Aorta (tissue), 5 donors: Measurements from ENCODE around the gene KRT9. TPM values are rescaled to one million over a fixed set of nuclear protein-coding genes. Genes with fewer than 3 reads are reported as not detected.
"Not testable (repeated sequence)": the region's sequence is repeated elsewhere in the genome, so short reads cannot be mapped to it uniquely, and the experiment has no call there.

Source experiments
- ATAC-seq: fragments of 200-7000 bp; cut with Tn5 transposase; one replicate; pipeline ENCODE4 v1.9.1; 2022; ENCODE audit warnings: moderate library complexity; ENCODE audit not compliant: low FRiP score
- DNase-seq, 2 donors: peaks; one replicate each; pipeline ENCODE4 v3.0.0-alpha.2; 2020
- H3K27ac ChIP-seq, 2 donors: one replicate each; pipeline ENCODE4 v1.5.1; 2013; ENCODE audit warnings: low read length in 2 of 2, mild to moderate bottlenecking in 2 of 2, moderate library complexity in 2 of 2, control low read depth in 1 of 2, inconsistent platforms in 1 of 2, low read depth in 1 of 2
- H3K27me3 ChIP-seq, 2 donors: one replicate each; pipeline ENCODE4 v1.6.1; 2013; ENCODE audit warnings: control low read depth in 1 of 2, low read length in 1 of 2, mild to moderate bottlenecking in 1 of 2, moderate library complexity in 1 of 2; ENCODE audit not compliant: insufficient read depth in 2 of 2, control insufficient read depth in 1 of 2
- H3K36me3 ChIP-seq, 2 donors: one replicate each; pipeline ENCODE4 v1.6.1; 2013; ENCODE audit warnings: control low read depth in 1 of 2, low read length in 1 of 2, mild to moderate bottlenecking in 1 of 2; ENCODE audit not compliant: insufficient read depth in 2 of 2, control insufficient read depth in 1 of 2
- H3K4me1 ChIP-seq, 2 donors: one replicate each; pipeline ENCODE4 v1.6.1; 2013; ENCODE audit warnings: low read length in 2 of 2, control low read depth in 1 of 2, mild to moderate bottlenecking in 1 of 2, moderate library complexity in 1 of 2; ENCODE audit not compliant: insufficient read depth in 2 of 2, control insufficient read depth in 1 of 2
- H3K4me3 ChIP-seq, 2 donors: one replicate each; pipeline ENCODE4 v1.5.1; 2013; ENCODE audit warnings: low read length in 2 of 2, control low read depth in 1 of 2, mild to moderate bottlenecking in 1 of 2
- H3K9me3 ChIP-seq: one replicate; pipeline ENCODE4 v1.6.1; 2013; ENCODE audit warnings: mild to moderate bottlenecking, low read length; ENCODE audit not compliant: control insufficient read depth
- WGBS, 2 donors: extraction: QIAGEN DNeasy Blood & Tissue Kit; methylation state at CpG; one replicate each; pipeline ENCODE4 v1.1.7; 2013; 5-methylcytosine and 5-hydroxymethylcytosine counted together
- intact Hi-C, 2 donors: fragments of 100-400 bp; cut with DNase I; formaldehyde crosslinking; loops; one replicate each; pipeline versions ENCODE4 v1.14.2 to v1.15.0; 2022
- polyA plus RNA-seq, 2 donors: library from polyadenylated mRNA; stranded (reverse); fragments of 200-250 nt; gene quantifications; one replicate each; pipeline ENCODE4 v1.2.3, GENCODE V29; 2013
- total RNA-seq, 2 donors: library from RNA; stranded (reverse); fragmentation: NEBNext Ultra II Directional; extraction: Animal tissue kit (Norgen Biotek cat#: 25700); gene quantifications; one replicate each; pipeline ENCODE4 v1.2.1, GENCODE V29; 2021
- donor health status: healthy with polysubstance abuse.
- donor health status: Bipolar disorder and iron deficiency.
- donor health status: DM: no; HTN: no; CAD: no.
- donor health status: DM: no; HTN: no; CAD: no.
- donor health status: DM: yes; HTN: yes; CAD: no.

KRT9 gene
- total and polyA plus RNA-seq, 4 donors = 0.18 TPM; not detected in 3

DNA sequence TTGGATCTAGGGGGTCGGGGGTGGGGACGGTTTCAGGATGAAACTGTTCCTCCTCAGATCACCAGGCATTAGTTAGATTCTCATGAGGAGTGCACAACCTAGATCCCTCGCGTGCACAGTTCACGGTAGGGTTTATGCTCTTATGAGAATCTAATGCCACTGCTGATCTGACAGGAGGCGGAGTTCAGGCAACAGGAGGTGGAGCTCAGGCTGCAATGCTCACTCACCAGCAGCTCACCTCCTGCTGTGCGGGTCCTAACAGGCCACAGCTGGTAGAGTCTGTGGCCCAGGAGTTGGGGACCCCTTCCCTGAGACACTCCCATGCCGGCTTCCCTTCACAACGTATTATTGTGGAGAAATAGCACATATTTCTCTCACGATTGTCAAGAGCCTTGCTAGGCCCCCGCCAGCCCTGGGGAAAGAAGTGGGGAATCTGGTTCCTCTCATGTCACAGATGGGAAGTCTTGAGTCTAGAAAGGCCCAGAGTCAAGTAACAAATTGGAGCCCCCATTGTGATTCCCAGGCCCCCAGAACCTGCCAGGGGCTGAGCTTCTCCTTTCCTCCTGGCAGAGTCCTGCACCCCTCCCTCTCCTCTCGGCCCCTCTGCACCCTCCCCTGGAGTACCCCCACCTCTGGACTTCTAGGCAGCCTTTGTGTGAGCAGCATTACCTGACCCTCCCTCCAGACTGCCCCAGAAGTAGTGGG lies 20.9 kb upstream of the KRT9 start:
- DNase-seq (peak in 1 of 2 donors; percentile 53), ATAC-seq (no peak)
- WGBS, 2 donors = 90 to 92% methylated on average over 12 of the region's 12 CpGs
- Histone ChIP-seq H3K27ac (no peak overlapping the region), H3K36me3 (no peaks in the 10 kb centered on the region), H3K4me1 (peaks cover 0 to 5% of the 10 kb centered on the region in 2 donors), H3K9me3 (no peaks in the 10 kb centered on the region), H3K4me3 (no peak overlapping the region), H3K27me3 (no peaks in the 10 kb centered on the region)
- intact Hi-C loops = no loop called here

DNA sequence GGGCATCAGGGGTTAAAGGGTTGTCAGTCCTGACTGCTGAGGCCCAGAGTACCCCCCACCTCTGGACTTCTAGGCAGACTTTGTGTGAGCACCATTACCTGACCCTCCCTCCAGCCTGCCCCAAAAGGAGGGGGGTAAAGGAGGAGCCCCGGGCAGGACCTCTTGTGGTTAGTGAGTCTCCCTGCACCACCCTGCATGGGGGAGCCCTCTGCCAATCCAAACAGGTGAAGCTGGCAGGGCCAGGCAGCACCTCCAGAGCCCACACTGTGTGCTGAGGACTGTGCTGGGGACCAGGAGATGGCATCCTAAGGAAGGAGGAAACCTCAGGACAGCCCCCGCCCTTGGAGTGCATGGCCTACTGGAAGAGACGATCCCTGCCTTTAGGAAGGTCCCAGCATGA lies 17.4 kb upstream of the KRT9 start:
- WGBS, 2 donors = 49 to 55% methylated on average over 3 of the region's 3 CpGs

DNA sequence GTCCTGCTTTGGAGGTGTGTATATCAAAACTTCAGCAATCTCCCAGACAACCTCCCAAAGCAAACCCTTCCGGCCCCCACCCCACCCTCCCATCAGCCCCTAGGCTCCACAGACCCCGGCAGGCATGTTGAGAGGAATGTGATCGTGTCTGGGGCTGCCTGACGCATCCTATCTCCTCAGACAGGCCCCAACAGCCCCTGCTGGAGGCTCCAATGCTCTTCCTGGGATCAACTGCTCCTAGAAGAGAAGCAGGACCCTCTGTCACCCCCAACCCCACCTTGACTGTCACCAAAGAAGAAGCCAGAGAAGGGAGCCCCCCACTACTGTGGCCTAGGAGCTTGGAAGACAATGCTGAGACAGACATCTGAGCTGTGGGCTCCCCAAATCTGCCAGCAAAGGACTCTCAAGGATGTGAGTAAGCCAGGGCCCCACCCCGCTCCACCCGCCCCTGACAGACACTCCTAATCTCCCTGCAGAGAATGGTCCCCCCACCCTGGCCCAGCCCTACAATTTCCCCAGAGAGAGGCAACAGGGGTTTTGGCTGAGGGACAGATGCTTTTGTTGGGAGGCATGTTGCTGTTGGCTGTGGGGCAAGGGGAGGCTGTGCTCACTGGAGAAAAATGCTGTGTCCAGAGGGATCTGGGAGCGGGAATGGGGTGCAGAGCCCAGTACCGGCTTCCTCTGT lies 16.4 kb upstream of the KRT9 start:
- WGBS, 2 donors = 23 to 28% methylated on average over 6 to 8 of the region's 8 CpGs
- Histone ChIP-seq H3K27me3 (no peaks in the 10 kb centered on the region), H3K9me3 (no peaks in the 10 kb centered on the region), H3K36me3 (no peaks in the 10 kb centered on the region), H3K4me1 (peaks cover 0 to 5% of the 10 kb centered on the region in 2 donors), H3K4me3 (no peak overlapping the region), H3K27ac (no peak overlapping the region)
- intact Hi-C loops = no loop called here
- DNase-seq (peak in 1 of 2 donors; percentile 66), ATAC-seq (peak; percentile 61)

More for the DNA sequence above, 17.4 kb upstream of the KRT9 start:
- Histone ChIP-seq H3K36me3 (no peaks in the 10 kb centered on the region), H3K4me3 (no peak overlapping the region), H3K27me3 (no peaks in the 10 kb centered on the region), H3K4me1 (peaks cover 0 to 5% of the 10 kb centered on the region in 2 donors), H3K9me3 (no peaks in the 10 kb centered on the region), H3K27ac (no peak overlapping the region)
- ATAC-seq (no peak), DNase-seq (peak in 1 of 2 donors; percentile 53)
- intact Hi-C loops = no loop called here

DNA sequence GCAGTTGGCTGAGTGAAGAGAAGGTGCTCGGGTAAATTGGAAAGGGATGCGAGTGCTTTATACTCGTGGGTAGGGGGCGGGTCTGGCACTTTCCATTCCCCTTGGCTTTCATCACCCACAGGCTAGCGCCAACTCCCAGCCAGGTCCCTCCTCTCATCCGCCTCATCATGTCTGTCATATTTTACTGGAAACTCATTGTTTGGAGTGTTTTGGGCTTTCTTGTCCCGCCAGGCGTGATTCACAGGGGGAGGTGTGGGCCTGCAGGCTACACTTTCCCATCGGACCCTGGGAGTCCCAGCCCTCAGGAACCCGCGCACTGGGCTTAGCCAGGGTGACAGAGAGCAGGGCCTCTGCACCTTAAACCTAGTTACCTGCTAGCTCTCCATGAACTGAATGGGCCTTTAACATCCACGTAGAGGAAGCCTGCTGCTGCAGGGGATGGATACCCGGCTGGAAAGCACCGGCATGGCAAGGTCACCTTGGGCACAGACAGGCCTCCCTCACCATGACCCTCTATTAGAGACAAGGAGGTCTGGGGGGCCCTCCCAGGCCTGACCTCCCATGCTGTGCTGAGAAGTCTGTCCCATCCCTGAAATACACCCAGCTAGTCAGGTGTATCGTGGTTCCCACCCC lies 15.1 kb upstream of the KRT9 start, which contains the start of gene KRT14:
Gene KRT14, minus strand, starts transcription at position 33 of the 633 bp plus-strand sequence. CDS start 61 bp downstream, outside the sequence.
- intact Hi-C loops = no loop called here

DNA sequence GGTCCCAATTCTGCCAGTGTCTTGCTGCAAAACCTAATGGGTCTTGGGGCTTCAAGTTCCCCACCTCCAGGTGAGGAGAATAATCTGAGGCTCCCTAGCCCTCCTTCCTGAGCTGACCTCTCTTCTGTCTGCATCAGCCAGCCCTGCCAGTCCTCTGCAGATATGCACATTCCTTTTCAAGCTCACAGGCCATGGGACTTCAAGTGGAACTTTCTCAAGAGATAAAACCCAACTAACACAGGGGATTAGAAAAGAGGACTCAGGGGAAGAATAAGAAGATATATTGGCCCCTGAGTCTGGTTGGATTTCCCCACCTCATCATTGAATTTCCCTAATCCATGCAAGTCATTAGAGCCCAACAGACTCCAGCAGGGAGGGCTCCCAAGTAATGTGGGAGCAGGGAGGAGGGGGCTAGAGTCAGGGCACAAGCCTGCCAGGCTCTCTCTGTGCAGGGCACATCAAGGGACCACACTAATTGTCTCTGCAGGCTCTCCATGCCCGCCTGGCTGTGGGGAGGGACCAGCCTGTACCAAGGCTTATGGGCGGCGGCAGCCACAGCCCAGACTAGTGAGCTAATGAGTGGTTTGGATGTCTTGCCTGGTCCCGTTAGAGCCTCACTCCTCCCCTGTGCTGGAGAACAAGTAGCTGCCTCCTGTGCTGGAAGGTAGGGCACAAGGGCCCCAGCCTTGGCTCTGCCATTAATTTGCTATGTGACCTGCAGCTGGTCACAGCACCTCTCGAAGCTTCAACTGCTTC lies 13.6 kb upstream of the KRT9 start:
- WGBS, 2 donors = 65 to 88% methylated on average over 5 of the region's 5 CpGs
- ATAC-seq (no peak), DNase-seq (no peak)
- Histone ChIP-seq H3K27me3 (no peaks in the 10 kb centered on the region), H3K4me3 (no peak overlapping the region), H3K27ac (no peak overlapping the region), H3K4me1 (peaks cover 0 to 5% of the 10 kb centered on the region in 2 donors), H3K36me3 (no peaks in the 10 kb centered on the region), H3K9me3 (no peaks in the 10 kb centered on the region)
- intact Hi-C loops = no loop called here

More for the DNA sequence above, 15.1 kb upstream of the KRT9 start, which contains the start of gene KRT14:
- DNase-seq (peak in 1 of 2 donors; percentile 63), ATAC-seq (no peak)
- H3K36me3 ChIP-seq = no peaks in the 10 kb centered on the region
- peaks cover 0 to 5% of the 10 kb centered on the region in 2 donors for H3K4me1 ChIP-seq
- no peaks in the 10 kb centered on the region for H3K9me3 ChIP-seq
- 65 to 85% methylated on average over 15 of the region's 15 CpGs for WGBS, 2 donors
- H3K27ac ChIP-seq = no peak within 1 kb of the TSS
- H3K27me3 ChIP-seq = no peaks in the 10 kb centered on the region
- H3K4me3 ChIP-seq = no peak within 1 kb of the TSS

DNA sequence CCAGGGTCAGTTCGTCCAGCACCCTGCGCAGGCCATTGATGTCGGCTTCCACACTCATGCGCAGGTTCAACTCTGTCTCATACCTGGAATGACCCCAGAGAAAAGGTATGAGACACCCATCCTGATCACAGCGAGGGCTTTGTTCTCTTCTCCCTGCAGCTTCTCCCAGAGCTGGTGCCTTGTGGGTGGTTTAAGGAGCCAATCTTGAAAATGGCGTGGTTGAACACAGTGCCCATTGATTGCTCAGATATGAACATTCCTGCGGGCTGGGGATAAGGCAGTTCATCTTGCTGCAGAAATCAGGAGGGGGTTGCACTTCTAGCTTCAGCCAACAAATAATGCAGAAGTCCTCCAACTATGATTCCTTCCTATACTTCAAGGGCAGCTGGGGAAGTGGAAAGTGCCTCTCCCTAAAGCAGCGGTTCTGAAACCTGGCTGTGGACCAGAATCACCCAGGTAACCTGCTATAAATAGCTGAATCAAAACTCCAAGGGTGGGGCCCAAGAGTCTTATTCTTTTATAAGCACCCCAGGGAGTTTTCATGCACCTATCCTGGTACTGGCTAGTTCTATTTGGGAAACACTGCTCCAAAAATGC lies 12.6 kb upstream of the KRT9 start:
- not testable (repeated sequence) for ATAC-seq, DNase-seq

DNA sequence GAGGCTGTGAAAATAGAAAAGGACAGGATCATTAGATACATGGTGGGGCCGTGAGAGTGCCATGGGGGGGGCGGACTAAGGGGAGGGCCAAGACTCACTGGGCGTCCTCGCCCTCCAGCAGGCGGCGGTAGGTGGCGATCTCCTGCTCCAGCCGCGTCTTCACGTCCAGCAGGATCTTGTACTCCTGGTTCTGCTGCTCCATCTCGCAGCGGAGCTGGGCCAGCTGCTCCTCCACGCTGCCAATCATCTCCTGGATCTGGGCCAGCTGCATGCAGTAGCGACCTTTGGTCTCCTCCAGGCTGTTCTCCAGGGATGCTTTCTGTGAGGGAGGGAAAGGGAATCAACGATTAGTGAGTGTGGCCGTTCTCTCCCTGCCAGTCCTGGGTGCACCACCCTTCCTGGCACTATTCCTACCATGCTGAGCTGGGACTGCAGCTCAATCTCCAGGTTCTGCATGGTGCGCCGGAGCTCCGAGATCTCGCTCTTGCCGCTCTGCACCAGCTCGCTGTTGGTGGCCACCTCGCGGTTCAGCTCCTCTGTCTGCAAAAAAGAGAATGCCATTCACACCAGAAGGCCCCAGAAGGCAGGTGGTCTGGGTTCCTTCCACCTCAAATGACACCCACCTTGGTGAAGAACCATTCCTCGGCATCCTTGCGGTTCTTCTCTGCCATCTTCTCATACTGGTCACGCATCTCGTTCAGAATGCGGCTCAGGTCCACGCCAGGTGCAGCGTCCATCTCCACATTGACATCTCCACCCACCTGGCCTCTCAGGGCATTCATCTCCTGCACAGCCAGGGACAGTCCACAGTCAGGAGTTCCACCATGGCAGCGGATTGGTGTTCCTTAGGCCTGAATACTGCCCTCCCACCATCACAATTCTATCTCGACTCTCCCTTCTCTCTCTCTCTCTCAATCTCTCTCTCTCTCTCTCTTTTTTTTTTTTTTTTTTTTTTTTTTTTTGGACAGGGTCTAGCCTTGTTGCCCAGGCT lies 11.6 kb upstream of the KRT9 start:
- Histone ChIP-seq H3K36me3 (no peaks in the 10 kb centered on the region), H3K4me3 (no peak overlapping the region), H3K27me3 (no peaks in the 10 kb centered on the region), H3K4me1 (peaks cover 0 to 2% of the 10 kb centered on the region in 2 donors), H3K27ac (no peak overlapping the region), H3K9me3 (no peaks in the 10 kb centered on the region)
- intact Hi-C loops = no loop called here
- ATAC-seq (no peak), DNase-seq (no peak)
- 82% methylated on average over 33 of the region's 33 CpGs for WGBS, 2 donors

More for the DNA sequence above, 12.6 kb upstream of the KRT9 start:
- H3K4me3 ChIP-seq, H3K4me1 ChIP-seq, H3K27me3 ChIP-seq, H3K27ac ChIP-seq, H3K36me3 ChIP-seq, intact Hi-C loops, H3K9me3 ChIP-seq: not testable (repeated sequence)
- WGBS, 2 donors = 94 to 96% methylated on average over 8 of the region's 8 CpGs
